Thoracic aorta (tissue), 2 donors: ENCODE data around the gene INTS1. TPM values are rescaled to one million over a fixed set of nuclear protein-coding genes. Genes with fewer than 3 reads are reported as not detected.

Experiments
- ATAC-seq: fragments of 150-250 bp; one replicate; pipeline ENCODE4 v1.8.0; 2017; ENCODE audit warnings: low read depth; ENCODE audit not compliant: insufficient number of reproducible peaks, low FRiP score
- DNase-seq: peaks from one replicate; pipeline ENCODE4 v3.0.0-alpha.2; 2020; ENCODE audit warnings: low spot score
- H3K27ac ChIP-seq, 2 donors: fragments of 200-600 bp; sonication (generic); 1 replicate in 1 of 2; 2 replicates in 1 of 2; pipeline ENCODE4 v1.5.1; 2016; ENCODE audit warnings: mild to moderate bottlenecking in 2 of 2, moderate library complexity in 2 of 2
- H3K27me3 ChIP-seq: fragments of 200-600 bp; sonication (generic); replicated peaks from 2 replicates; pipeline ENCODE4 v1.6.0; 2016; ENCODE audit warnings: mild to moderate bottlenecking; ENCODE audit not compliant: insufficient read depth
- H3K36me3 ChIP-seq: fragments of 200-600 bp; sonication (generic); one replicate; pipeline ENCODE4 v1.5.1; 2016
- H3K4me1 ChIP-seq, 2 donors: fragments of 200-600 bp; sonication (generic); 1 replicate in 1 of 2; 2 replicates in 1 of 2; pipeline versions ENCODE4 v1.5.1 to v1.6.0; 2016; ENCODE audit warnings: low read depth in 2 of 2, mild to moderate bottlenecking in 1 of 2; ENCODE audit not compliant: control insufficient read depth in 1 of 2
- H3K4me3 ChIP-seq: fragments of 200-600 bp; sonication (generic); 2 replicates; pipeline ENCODE4 v1.5.1; 2016; ENCODE audit warnings: mild to moderate bottlenecking
- H3K9me3 ChIP-seq: fragments of 200-600 bp; sonication (generic); 2 replicates; pipeline ENCODE4 v1.5.1; 2016
- CTCF ChIP-seq: fragments of 200-600 bp; sonication (generic); IDR thresholded peaks from one replicate; pipeline ENCODE4 v1.5.1; 2019; ENCODE audit warnings: antibody characterized with exemption
- total RNA-seq, 2 donors: library from RNA; depleted of rRNA; stranded (reverse); fragments of >200 nt; gene quantifications; one replicate each; pipeline versions ENCODE4 v1.1.0 to v1.2.3, GENCODE V29; 2016

Gene INTS1
- total RNA-seq, 2 donors from 2014 or later, result 59.8 to 89.6 TPM

GRCh38 chr7:1459920-1460820, 44.0 kb downstream of the INTS1 start:
- no peak for ATAC-seq
- H3K4me1 ChIP-seq, result peaks cover 32 to 72% of the 10 kb centered on the region in 2 donors
- H3K9me3 ChIP-seq, result no peaks in the 10 kb centered on the region

GRCh38 chr7:1459512-1459892, 44.7 kb downstream of the INTS1 start:
- Histone ChIP-seq H3K4me1 (peaks cover 32 to 78% of the 10 kb centered on the region in 2 donors), H3K4me3 (peak overlapping the region; percentile 99), H3K9me3 (no peaks in the 10 kb centered on the region), H3K36me3 (no peaks in the 10 kb centered on the region), H3K27ac (peak overlapping the region; percentile 90 to 98), H3K27me3 (no peaks in the 10 kb centered on the region)
- peak; percentile 97 for DNase-seq
- peak; percentile 88 for ATAC-seq
- no peak for TF ChIP-seq CTCF

More at GRCh38 chr7:1459920-1460820, 44.0 kb downstream of the INTS1 start:
- Histone ChIP-seq H3K27ac (peak overlapping the region; percentile 90 to 98), H3K4me3 (peak overlapping the region; percentile 99), H3K36me3 (no peaks in the 10 kb centered on the region), H3K27me3 (no peaks in the 10 kb centered on the region)
- TF ChIP-seq CTCF, result no peak
- DNase-seq, result no peak

GRCh38 chr7:1458683-1459511, 45.3 kb downstream of the INTS1 start, which contains the start of gene MICALL2:
MICALL2 (minus strand) TSS chr7:1459470; CDS start chr7:1459326, 144 bp downstream.
- TF ChIP-seq CTCF, result no peak
- H3K27ac ChIP-seq, result peak within 1 kb of the TSS; percentile 90 to 98
- peak; percentile 26 for ATAC-seq

GRCh38 chr7:1457949-1458682, 46.1 kb downstream of the INTS1 start:
- no peak for DNase-seq
- H3K36me3 ChIP-seq, result no peaks in the 10 kb centered on the region
- H3K9me3 ChIP-seq, result no peaks in the 10 kb centered on the region
- H3K27me3 ChIP-seq, result no peaks in the 10 kb centered on the region
- H3K4me3 ChIP-seq, result peak overlapping the region; percentile 99
- peak overlapping the region; percentile 81 to 98 for H3K27ac ChIP-seq
- H3K4me1 ChIP-seq, result peaks cover 28 to 71% of the 10 kb centered on the region in 2 donors
- ATAC-seq, result no peak
- TF ChIP-seq CTCF, result no peak

More at GRCh38 chr7:1458683-1459511, 45.3 kb downstream of the INTS1 start, which contains the start of gene MICALL2:
- Histone ChIP-seq H3K4me1 (peaks cover 30 to 79% of the 10 kb centered on the region in 2 donors), H3K4me3 (peak within 1 kb of the TSS; percentile 99), H3K9me3 (no peaks in the 10 kb centered on the region), H3K36me3 (no peaks in the 10 kb centered on the region), H3K27me3 (no peaks in the 10 kb centered on the region)
- peak; percentile 57 for DNase-seq
